SU-DHL-6 (cell line): ENCODE measurements around the gene TMEM213.

Experiments used
- CTCF ChIP-seq: fragments of 200-600 bp; sonication (generic); IDR thresholded peaks from one replicate; pipeline ENCODE4 v1.5.1; 2017; ENCODE audit warnings: antibody characterized with exemption, mild to moderate bottlenecking, low read length, moderate library complexity; ENCODE audit not compliant: insufficient read depth, poor library complexity, severe bottlenecking
- EZH2phosphoT487 ChIP-seq: fragments of 200-600 bp; sonication (generic), shearing (Covaris generic); conservative IDR thresholded peaks from 2 replicates; pipeline ENCODE4 v1.6.1; 2018; ENCODE audit warnings: mild to moderate bottlenecking, antibody characterized with exemption, low read length, moderate library complexity, mixed read lengths

GRCh38 chr7:138837627-138838026 is 39.8 kb downstream of the TMEM213 start:
- TF ChIP-seq CTCF (no peak), EZH2phosphoT487 (no peak)
